ENCODE measurements around the gene EGFR.

GRCh38 chr7:55191926-55192692 is 173.3 kb downstream of the EGFR start:
- TF ChIP-seq POLR2A (IDR thresholded peaks at IDR 0.05) (no peak), CTCF (IDR thresholded peaks at IDR 0.05) (no peak)

Data from right lobe of liver (tissue), 4 donors.